ENCODE data around the gene TNS1.

TNS1 gene

DNA sequence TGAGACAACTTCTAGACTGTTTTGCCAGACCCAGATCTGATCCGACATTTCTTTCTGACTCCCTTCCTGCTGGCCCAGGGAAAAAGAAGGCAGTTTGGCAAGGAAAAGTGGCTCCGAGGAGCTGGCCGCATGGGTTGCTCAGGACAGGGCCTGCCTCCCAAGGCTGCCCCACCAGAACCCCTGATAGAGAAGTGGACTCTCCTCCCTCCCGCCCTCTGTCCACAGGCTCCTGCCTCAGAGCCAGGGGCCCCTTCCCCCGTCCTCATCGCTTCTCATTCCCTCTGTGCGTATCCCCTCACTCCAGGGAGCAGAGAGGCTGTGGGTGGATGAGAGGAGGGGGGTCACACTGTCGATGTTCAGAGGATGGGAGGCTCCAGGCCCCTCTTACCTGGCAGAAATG is 110.2 kb downstream of the TNS1 start:
- no peak for TF ChIP-seq GABPA (IDR thresholded peaks at IDR 0.05; ENCODE audit: low read depth)
- no peak for TF ChIP-seq POLR2AphosphoS5 (IDR thresholded peaks at IDR 0.05; ENCODE audit: low read depth)
- TF ChIP-seq SPI1 (IDR thresholded peaks at IDR 0.05; ENCODE audit: borderline replicate concordance, low read depth) = no peak
- TF ChIP-seq, protein P1, sequence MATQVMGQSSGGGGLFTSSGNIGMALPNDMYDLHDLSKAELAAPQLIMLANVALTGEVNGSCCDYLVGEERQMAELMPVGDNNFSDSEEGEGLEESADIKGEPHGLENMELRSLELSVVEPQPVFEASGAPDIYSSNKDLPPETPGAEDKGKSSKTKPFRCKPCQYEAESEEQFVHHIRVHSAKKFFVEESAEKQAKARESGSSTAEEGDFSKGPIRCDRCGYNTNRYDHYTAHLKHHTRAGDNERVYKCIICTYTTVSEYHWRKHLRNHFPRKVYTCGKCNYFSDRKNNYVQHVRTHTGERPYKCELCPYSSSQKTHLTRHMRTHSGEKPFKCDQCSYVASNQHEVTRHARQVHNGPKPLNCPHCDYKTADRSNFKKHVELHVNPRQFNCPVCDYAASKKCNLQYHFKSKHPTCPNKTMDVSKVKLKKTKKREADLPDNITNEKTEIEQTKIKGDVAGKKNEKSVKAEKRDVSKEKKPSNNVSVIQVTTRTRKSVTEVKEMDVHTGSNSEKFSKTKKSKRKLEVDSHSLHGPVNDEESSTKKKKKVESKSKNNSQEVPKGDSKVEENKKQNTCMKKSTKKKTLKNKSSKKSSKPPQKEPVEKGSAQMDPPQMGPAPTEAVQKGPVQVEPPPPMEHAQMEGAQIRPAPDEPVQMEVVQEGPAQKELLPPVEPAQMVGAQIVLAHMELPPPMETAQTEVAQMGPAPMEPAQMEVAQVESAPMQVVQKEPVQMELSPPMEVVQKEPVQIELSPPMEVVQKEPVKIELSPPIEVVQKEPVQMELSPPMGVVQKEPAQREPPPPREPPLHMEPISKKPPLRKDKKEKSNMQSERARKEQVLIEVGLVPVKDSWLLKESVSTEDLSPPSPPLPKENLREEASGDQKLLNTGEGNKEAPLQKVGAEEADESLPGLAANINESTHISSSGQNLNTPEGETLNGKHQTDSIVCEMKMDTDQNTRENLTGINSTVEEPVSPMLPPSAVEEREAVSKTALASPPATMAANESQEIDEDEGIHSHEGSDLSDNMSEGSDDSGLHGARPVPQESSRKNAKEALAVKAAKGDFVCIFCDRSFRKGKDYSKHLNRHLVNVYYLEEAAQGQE (IDR thresholded peaks at IDR 0.05; ENCODE audit: insufficient replicate concordance, low read depth) = no peak
- TF ChIP-seq, protein P2, sequence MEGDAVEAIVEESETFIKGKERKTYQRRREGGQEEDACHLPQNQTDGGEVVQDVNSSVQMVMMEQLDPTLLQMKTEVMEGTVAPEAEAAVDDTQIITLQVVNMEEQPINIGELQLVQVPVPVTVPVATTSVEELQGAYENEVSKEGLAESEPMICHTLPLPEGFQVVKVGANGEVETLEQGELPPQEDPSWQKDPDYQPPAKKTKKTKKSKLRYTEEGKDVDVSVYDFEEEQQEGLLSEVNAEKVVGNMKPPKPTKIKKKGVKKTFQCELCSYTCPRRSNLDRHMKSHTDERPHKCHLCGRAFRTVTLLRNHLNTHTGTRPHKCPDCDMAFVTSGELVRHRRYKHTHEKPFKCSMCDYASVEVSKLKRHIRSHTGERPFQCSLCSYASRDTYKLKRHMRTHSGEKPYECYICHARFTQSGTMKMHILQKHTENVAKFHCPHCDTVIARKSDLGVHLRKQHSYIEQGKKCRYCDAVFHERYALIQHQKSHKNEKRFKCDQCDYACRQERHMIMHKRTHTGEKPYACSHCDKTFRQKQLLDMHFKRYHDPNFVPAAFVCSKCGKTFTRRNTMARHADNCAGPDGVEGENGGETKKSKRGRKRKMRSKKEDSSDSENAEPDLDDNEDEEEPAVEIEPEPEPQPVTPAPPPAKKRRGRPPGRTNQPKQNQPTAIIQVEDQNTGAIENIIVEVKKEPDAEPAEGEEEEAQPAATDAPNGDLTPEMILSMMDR (IDR thresholded peaks at IDR 0.05; ENCODE audit: insufficient read depth, low read length) = no peak
- no peak for DNase-seq (ENCODE audit: low read depth in 1 of 2, low spot score in 1 of 2)
- Histone ChIP-seq H3K4me3 (replicated peaks; ENCODE audit: insufficient read depth, low read length) (no peak overlapping the region), H3K27ac (replicated peaks) (no peak overlapping the region), H3K27me3 (ENCODE audit: insufficient read depth, poor library complexity, severe bottlenecking) (no peaks in the 10 kb centered on the region)

DNA sequence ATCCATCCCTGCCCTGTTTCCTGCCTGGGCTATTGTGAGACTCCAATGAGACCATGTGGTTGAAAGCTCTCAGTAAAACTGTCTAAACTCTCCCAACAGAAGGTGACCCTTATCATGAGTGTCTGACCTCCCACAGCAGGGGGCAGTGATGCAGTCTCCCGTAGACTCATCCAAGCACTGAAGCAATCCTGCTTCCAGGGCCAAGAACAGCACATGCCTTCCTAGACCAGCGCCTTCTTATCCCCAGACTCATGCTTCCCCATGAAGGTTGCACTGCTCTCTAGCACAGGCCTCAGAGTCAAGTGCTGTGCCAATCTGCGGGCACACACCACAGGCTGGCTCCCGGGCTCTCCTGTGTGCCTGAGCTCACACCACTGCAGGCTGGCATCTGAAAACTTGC is 112.3 kb downstream of the TNS1 start:
- TF ChIP-seq, protein P2 (IDR thresholded peaks at IDR 0.05; ENCODE audit: insufficient read depth, low read length) = no peak
- TF ChIP-seq GABPA (IDR thresholded peaks at IDR 0.05; ENCODE audit: low read depth) (no peak), SPI1 (IDR thresholded peaks at IDR 0.05; ENCODE audit: borderline replicate concordance, low read depth) (no peak), POLR2AphosphoS5 (IDR thresholded peaks at IDR 0.05; ENCODE audit: low read depth) (no peak)
- TF ChIP-seq, protein P1 (IDR thresholded peaks at IDR 0.05; ENCODE audit: insufficient replicate concordance, low read depth) = no peak

DNA sequence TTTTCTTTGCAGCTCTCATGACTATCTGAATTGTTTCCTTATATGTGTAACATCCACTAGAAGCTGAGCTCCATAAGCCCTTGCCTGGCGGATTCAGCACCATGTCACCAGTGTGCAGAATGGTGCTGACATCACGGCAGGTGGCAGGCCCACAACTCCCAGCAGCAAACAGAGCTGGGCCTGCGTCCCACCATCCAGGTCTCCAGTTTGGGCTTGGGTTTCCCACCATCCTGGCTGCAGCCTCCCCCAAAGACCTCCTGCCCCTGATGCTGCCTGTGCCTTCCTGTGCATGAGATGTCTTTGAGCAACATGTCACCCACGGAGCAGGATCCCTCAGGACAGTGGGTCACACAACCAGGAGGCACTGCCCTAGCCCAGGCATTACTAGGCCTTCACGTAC is 113.1 kb downstream of the TNS1 start:
- Histone ChIP-seq H3K4me3 (replicated peaks; ENCODE audit: insufficient read depth, low read length) (no peak overlapping the region), H3K27me3 (ENCODE audit: insufficient read depth, poor library complexity, severe bottlenecking) (no peaks in the 10 kb centered on the region), H3K27ac (replicated peaks) (no peak overlapping the region)
- no peak for DNase-seq (ENCODE audit: low read depth in 1 of 2, low spot score in 1 of 2)
- TF ChIP-seq POLR2AphosphoS5 (IDR thresholded peaks at IDR 0.05; ENCODE audit: low read depth) (no peak), GABPA (IDR thresholded peaks at IDR 0.05; ENCODE audit: low read depth) (no peak), SPI1 (IDR thresholded peaks at IDR 0.05; ENCODE audit: borderline replicate concordance, low read depth) (no peak)
- TF ChIP-seq, protein P1 (IDR thresholded peaks at IDR 0.05; ENCODE audit: insufficient replicate concordance, low read depth) = no peak
- TF ChIP-seq, protein P2 (IDR thresholded peaks at IDR 0.05; ENCODE audit: insufficient read depth, low read length) = no peak

More for the DNA sequence above, 112.3 kb downstream of the TNS1 start:
- H3K27ac ChIP-seq (replicated peaks) = no peak overlapping the region
- H3K4me3 ChIP-seq (replicated peaks; ENCODE audit: insufficient read depth, low read length) = no peak overlapping the region
- H3K27me3 ChIP-seq (ENCODE audit: insufficient read depth, poor library complexity, severe bottlenecking) = no peaks in the 10 kb centered on the region
- no peak for DNase-seq (ENCODE audit: low read depth in 1 of 2, low spot score in 1 of 2)
